GM12801 (cell line): ENCODE data around the gene GAL3ST2.

ENCODE experiments used
- CTCF ChIP-seq: IDR thresholded peaks from one replicate; pipeline ENCODE4 v1.5.1; 2011; ENCODE audit warnings: control low read depth; ENCODE audit not compliant: insufficient read length; ENCODE audit errors: extremely low read depth

GAL3ST2 gene

GRCh38 chr2:241843321-241844065, 66.9 kb downstream of the GAL3ST2 start:
- no peak for TF ChIP-seq CTCF

- TF ChIP-seq CTCF = no peak
Measured at GRCh38 chr2:241844066-241844728, 67.6 kb downstream of the GAL3ST2 start.

- TF ChIP-seq CTCF = no peak
Measured at GRCh38 chr2:241844831-241845578, 68.4 kb downstream of the GAL3ST2 start.

- no peak for TF ChIP-seq CTCF
Measured at GRCh38 chr2:241846406-241846805, 69.8 kb downstream of the GAL3ST2 start.

GRCh38 chr2:241848761-241849615, 72.4 kb downstream of the GAL3ST2 start:
- TF ChIP-seq CTCF = no peak

GRCh38 chr2:241849616-241850543, 73.3 kb downstream of the GAL3ST2 start:
- TF ChIP-seq CTCF = no peak
